HG03520 (cell line): ENCODE measurements around the gene KAT2B.

Experiments used
- ATAC-seq: cut with Tn5 transposase; IDR thresholded peaks from one replicate; pipeline ENCODE4 v1.9.1; 2021; ENCODE audit warnings: mild to moderate bottlenecking, moderate library complexity; ENCODE audit not compliant: unreplicated experiment

The KAT2B gene

DNA sequence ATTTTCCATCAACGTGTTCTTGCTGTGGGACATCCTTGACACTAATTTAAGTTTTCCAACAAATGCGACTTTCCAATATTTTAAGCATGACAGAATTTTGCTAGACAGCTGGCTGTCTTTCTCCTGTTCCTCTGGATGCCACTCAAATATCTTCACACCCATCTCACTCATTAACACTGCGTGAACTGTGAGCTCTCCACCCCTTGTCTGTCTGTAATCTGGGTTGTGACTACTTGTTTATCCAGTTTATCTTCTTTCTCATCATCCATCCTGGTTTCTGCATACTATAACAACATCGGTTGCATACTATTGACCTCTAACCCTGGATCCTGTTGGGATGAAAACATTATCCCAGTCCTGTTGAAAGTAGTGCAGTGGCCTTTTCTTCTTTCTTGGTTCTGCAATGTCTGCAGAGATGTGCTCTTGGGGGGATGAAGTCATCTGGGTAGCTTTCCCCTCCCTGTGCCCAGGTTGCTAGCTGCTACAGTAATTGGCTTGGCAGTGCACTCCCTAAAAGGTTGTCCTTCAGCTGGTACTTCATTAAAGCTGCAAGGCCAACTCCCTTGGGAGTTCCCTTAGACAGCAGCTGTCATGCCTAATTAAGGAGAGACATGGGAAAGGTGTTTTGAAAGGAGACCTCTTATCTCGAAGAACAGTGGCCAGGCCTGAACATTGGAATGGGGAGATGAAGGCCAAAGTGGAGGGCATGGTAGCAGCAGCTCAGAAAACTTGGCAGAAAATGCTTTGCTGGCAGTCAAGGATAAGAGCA lies 24.7 kb downstream of the KAT2B start:
- no peak for ATAC-seq

GRCh38 chr3:20066079-20066478 lies 25.8 kb downstream of the KAT2B start:
- ATAC-seq = no peak

DNA sequence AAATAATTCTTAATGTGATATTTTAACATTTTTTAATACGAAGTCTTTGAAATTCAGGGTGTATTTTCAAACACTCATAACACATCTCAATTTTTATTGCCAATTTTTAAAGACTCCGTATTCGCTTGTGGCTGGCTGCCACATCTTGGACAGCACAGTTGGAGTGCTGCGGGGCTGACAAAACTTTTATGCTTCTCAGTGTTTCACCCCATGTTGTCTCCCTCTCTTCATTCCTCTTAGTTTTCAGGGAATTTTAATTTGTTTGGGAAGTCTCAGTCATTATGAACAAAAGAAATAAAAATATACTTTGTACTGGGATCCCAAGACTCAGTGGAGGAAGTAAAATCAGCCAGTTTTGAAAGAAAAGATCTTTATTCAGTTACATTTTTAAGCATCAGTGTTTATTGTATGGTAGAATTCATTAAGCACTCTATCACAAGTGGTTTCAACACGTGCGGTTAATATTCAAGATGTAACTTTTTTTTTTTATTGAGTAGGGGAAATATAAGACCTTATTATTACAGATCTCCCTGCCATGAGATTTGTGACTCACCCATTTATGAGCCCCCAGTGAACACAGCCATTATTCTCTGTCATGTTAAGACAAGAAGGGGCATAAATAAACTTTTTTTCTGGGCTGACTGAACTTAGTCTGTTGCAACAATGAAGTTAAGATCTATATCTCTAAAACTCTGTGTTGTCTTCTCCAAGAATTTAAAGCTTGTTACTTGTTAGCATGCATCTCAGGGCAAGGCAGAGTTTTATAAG lies 26.8 kb downstream of the KAT2B start:
- ATAC-seq = no peak

GRCh38 chr3:20068512-20069177 lies 28.4 kb downstream of the KAT2B start:
- ATAC-seq = no peak

GRCh38 chr3:20069178-20069532 lies 28.9 kb downstream of the KAT2B start:
- no peak for ATAC-seq

DNA sequence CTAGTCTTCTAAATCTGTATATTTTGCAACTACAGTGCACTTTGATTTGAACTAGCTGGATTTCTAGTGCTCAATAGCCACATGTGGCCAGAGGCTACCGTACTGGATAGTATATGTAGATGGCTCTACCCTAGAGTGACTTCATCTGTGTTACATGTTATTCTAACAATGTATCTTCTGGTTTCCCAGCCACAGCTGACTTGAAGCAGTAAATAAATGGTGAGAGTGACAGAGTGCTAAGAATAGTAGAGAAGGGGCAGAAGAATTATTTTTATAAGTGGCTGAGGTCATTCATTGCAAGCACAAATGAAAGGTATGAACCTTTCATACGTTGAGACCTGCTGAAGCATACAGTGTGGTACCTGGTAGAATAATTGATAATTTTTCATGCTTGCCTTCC lies 30.9 kb downstream of the KAT2B start:
- no peak for ATAC-seq

GRCh38 chr3:20072422-20072821 lies 32.2 kb downstream of the KAT2B start:
- ATAC-seq = no peak

DNA sequence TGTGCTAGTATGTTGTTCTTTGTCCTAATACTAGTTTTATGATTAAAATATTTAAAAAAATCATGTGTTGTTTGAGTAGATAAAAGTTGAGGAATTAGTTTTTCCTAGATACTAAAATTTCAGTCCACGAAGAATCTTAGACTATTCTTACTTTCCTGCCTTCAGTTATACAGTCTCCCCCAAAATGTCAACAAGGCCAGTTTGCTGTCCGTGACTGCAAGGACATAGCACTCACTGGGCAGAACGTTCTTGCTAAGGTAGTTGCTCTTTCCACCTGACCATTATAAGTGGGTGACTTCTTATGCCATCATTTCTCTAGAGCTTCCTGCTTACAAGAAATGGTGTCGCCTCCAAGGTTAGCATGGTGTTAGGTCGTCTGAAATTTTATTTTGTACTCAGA lies 32.8 kb downstream of the KAT2B start:
- ATAC-seq = no peak

GRCh38 chr3:20073683-20074082 lies 33.4 kb downstream of the KAT2B start:
- no peak for ATAC-seq

- no peak for ATAC-seq
Observed at GRCh38 chr3:20074226-20075063, 34.2 kb downstream of the KAT2B start.

GRCh38 chr3:20075197-20075596 lies 35.0 kb downstream of the KAT2B start:
- no peak for ATAC-seq

GRCh38 chr3:20076296-20076997 lies 36.2 kb downstream of the KAT2B start:
- ATAC-seq = no peak

DNA sequence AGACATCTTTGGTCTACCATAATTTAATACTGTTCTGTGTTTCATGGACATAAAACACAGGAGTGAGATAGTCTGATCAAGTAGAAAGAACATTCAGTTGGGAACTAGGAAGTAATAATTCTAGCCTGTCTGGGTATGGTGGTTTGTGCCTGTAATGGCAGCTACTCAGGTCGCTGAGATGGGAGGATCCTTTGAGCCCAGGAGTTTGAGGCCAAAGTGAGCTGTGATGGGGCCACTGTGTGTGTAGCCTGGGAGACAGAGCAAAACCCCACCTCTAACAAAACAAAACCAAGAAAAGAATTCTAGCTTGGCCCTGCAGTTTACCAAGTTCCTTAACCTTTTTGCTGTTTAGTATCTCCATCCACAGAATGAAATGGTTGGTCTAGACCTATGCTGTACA lies 36.8 kb downstream of the KAT2B start:
- no peak for ATAC-seq

GRCh38 chr3:20078194-20078714 lies 38.0 kb downstream of the KAT2B start:
- no peak for ATAC-seq

DNA sequence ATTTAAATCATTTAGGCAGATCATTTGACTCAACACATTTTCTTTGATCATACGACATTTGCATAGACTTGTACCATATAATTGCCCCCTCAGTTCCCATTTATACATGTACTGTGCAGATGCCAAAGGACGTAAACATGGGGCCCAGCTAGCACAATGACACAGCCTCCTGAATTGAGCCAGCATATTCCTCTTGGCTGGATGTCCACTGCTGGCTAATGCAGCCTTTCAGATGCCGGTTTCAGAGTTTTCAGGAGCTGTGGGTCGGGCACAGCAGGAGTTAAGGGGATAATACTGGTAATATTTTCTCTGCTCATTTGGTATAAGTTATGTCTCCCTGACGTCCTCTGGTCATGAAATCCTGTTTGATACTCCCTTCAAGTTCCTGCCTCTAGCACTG lies 39.4 kb downstream of the KAT2B start:
- no peak for ATAC-seq

DNA sequence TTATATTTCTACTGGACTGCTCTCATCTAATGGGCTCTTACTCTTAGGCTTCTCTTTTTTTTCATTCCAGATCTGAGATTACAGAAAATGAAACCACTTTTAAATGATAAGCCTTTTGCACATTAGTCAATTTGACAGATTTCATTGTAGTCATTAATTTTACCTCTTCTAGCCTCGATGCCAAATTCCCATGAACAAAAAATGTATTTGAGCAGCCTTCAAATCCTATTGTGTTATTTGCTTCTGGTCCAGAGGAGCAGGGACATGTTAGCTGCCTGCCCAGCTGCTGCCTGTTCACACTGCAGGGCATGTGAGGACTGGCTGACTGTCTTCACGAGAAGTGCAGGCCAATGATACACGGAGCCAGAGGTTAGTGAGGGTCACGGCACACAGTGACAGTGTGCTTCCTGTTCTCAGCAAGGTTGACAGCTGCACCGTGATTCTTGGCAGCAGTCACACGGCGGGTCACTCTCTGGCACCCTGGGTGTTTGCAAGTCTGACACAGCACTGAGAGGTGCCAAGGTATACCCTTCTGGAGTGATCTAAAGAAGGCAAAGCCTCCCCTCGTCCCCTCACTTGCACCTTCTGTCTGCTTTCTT lies 40.8 kb downstream of the KAT2B start:
- peak; percentile 78 for ATAC-seq

DNA sequence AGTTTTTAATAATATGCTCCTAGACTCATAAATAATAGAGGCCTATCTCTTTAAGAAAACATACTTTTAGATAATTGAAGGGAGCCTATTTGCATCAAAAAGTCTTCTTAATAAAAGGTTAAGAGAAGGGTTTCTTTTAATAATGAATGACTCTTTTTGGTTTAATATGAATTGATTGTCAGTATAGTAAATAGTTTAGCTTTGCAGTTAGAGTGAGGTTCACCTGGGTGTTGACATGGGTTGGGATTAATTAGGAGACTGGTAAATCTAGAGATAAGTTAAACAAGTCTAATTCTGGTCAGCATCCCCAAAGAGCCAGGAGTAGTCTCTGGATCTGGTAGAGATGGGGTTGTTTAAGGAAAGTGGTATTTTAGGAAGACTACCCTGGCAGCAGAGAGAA lies 43.0 kb downstream of the KAT2B start:
- no peak for ATAC-seq

DNA sequence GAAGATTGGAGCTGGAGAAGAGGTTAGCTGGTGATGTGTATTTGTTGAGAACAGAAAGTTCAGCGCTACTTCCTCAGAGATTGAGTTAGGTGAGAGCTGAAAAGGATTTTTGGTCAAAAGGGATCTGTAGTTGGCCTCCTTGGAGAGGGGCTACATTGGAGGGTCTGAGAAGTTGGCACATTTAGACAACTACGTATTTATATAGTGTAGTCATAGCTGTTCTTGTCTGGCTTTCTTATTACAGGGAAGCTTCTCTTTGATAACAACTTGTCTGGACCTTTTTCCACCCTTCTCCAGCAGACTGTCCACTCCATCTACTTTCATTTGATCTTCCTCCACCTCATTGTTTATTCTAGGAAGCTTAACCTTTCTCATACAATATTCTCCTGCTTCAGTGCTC lies 43.7 kb downstream of the KAT2B start:
- no peak for ATAC-seq

DNA sequence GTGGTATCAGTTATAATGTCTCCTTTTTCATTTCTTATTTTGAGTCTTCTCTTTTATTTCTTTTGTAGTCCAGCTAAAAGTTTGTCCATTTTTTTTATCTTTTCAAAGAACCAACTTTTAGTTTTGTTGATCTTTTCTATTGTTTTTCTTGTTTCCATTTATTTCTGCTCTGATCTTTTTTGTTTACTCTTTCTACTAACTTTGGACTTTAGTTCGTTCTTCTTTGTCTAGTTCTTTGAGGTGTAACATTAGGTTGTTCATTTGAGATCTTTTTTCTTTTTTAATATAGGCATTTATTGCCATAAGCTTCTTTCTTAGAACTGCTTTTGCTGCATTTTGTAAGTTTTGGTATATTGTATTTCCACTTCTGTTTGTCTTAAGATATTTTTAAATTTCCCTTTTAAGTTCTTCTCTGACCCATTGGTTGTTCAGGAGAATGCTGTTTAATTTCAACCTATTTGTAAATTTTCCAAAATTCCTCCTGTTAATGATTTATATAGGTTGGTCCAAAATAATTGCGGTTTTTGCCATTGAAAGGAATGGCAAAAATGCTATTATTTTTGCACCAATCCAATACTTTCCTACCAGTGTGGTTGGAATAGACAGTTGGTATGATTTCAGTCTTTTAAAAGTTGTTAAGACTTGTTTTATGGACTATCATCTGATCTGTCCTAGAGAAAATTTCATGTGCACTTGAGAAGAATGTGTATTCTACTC lies 51.2 kb downstream of the KAT2B start:
- no peak for ATAC-seq
